NCI-H2227 (cell line): ENCODE data around the gene NACC2.
A peak's percentile ranks its signal among the peaks of the same experiment; 100 is the strongest.
"Not testable (repeated sequence)": the region's sequence is repeated elsewhere in the genome, so short reads cannot be mapped to it uniquely, and the experiment has no call there.

Source experiments
- DNase-seq: peaks from one replicate; lab custom pipeline; 2025; ENCODE audit not compliant: unreplicated experiment; lab: John Stamatoyannopoulos, UW

Gene NACC2

GRCh38 chr9:136048560-136049411 lies 46.3 kb downstream of the NACC2 start:
- DNase-seq: no peak

- DNase-seq: no peak
Measured at GRCh38 chr9:136047775-136048559, 47.1 kb downstream of the NACC2 start.

- no peak for DNase-seq
Measured at GRCh38 chr9:136047076-136047774, 47.9 kb downstream of the NACC2 start.

GRCh38 chr9:136046554-136046920 lies 48.6 kb downstream of the NACC2 start:
- no peak for DNase-seq

GRCh38 chr9:136045595-136046553 lies 49.2 kb downstream of the NACC2 start:
- DNase-seq: no peak

GRCh38 chr9:136044971-136045594 lies 50.0 kb downstream of the NACC2 start:
- DNase-seq: no peak

- DNase-seq: no peak
Measured at GRCh38 chr9:136044207-136044970, 50.7 kb downstream of the NACC2 start.

GRCh38 chr9:136043441-136043991 lies 51.6 kb downstream of the NACC2 start:
- DNase-seq: no peak

- no peak for DNase-seq
Measured at GRCh38 chr9:136042541-136042940, 52.5 kb downstream of the NACC2 start.

- not testable (repeated sequence) for DNase-seq
Measured at GRCh38 chr9:136040848-136041247, 54.2 kb downstream of the NACC2 start.

- peak; percentile 6 for DNase-seq
Measured at GRCh38 chr9:136039488-136039887, 55.6 kb downstream of the NACC2 start.

GRCh38 chr9:136036848-136037247 lies 58.2 kb downstream of the NACC2 start:
- no peak for DNase-seq

GRCh38 chr9:136036050-136036449 lies 59.0 kb downstream of the NACC2 start:
- DNase-seq: no peak

GRCh38 chr9:136031741-136032730 lies 63.1 kb downstream of the NACC2 start:
- no peak for DNase-seq

- DNase-seq: no peak
Measured at GRCh38 chr9:136031094-136031493, 64.0 kb downstream of the NACC2 start.

- no peak for DNase-seq
Measured at GRCh38 chr9:136029556-136029955, 65.5 kb downstream of the NACC2 start.

- DNase-seq: no peak
Measured at GRCh38 chr9:136028760-136029470, 66.2 kb downstream of the NACC2 start.
